Raji (cell line): ENCODE results near the gene TRIM37.

ENCODE experiments used
- POLR2A ChIP-seq: IDR thresholded peaks from 2 replicates; pipeline ENCODE4 v1.6.1; 2011; ENCODE audit warnings: low read depth, low read length, control low read depth; ENCODE audit not compliant: insufficient read depth

Gene TRIM37

GRCh38 chr17:59007995-59008394, 98.7 kb downstream of the TRIM37 start:
- no peak for TF ChIP-seq POLR2A

- TF ChIP-seq POLR2A = no peak
Observed at GRCh38 chr17:59004338-59005111, 102.2 kb downstream of the TRIM37 start.

- no peak for TF ChIP-seq POLR2A
Observed at GRCh38 chr17:59003860-59004259, 102.8 kb downstream of the TRIM37 start.

- no peak for TF ChIP-seq POLR2A
Observed at GRCh38 chr17:59002848-59003247, 103.8 kb downstream of the TRIM37 start.

GRCh38 chr17:59002126-59002525, 104.6 kb downstream of the TRIM37 start:
- no peak for TF ChIP-seq POLR2A

GRCh38 chr17:59001158-59001814, 105.4 kb downstream of the TRIM37 start:
- peak; percentile 66 for TF ChIP-seq POLR2A

- TF ChIP-seq POLR2A = no peak
Observed at GRCh38 chr17:59000022-59000421, 106.7 kb downstream of the TRIM37 start.

GRCh38 chr17:58999500-58999899, 107.2 kb downstream of the TRIM37 start:
- TF ChIP-seq POLR2A = no peak

- no peak for TF ChIP-seq POLR2A
Observed at GRCh38 chr17:58998871-58999270, 107.8 kb downstream of the TRIM37 start.

GRCh38 chr17:58997756-58998553, 108.7 kb downstream of the TRIM37 start:
- no peak for TF ChIP-seq POLR2A

- TF ChIP-seq POLR2A = no peak
Observed at GRCh38 chr17:58996968-58997367, 109.7 kb downstream of the TRIM37 start.

GRCh38 chr17:58995247-58995940, 111.3 kb downstream of the TRIM37 start:
- TF ChIP-seq POLR2A = no peak

GRCh38 chr17:58993311-58993710, 113.4 kb downstream of the TRIM37 start:
- no peak for TF ChIP-seq POLR2A

GRCh38 chr17:58991718-58992331, 114.9 kb downstream of the TRIM37 start:
- TF ChIP-seq POLR2A = no peak

- no peak for TF ChIP-seq POLR2A
Observed at GRCh38 chr17:58989629-58990028, 117.1 kb downstream of the TRIM37 start.

- no peak for TF ChIP-seq POLR2A
Observed at GRCh38 chr17:58985971-58986370, 120.7 kb downstream of the TRIM37 start.
